GM23248 (cell line): ENCODE data around the gene SYNE2.

ENCODE experiments used
- EZH2 ChIP-seq: fragments of 200-600 bp; sonication (generic); IDR thresholded peaks from 2 replicates; pipeline ENCODE4 v1.6.1; 2018; ENCODE audit warnings: antibody characterized with exemption, mild to moderate bottlenecking; ENCODE audit not compliant: insufficient read depth, poor library complexity, severe bottlenecking
- EZH2phosphoT487 ChIP-seq: fragments of 200-600 bp; sonication (generic); IDR thresholded peaks from 2 replicates; pipeline ENCODE4 v1.6.1; 2018; ENCODE audit warnings: antibody characterized with exemption, moderate library complexity, mild to moderate bottlenecking, low read depth; ENCODE audit not compliant: insufficient read depth

GRCh38 chr14:63857466-63858030 lies 4.7 kb downstream of the SYNE2 start:
- TF ChIP-seq EZH2 (no peak), EZH2phosphoT487 (no peak)
